SK-N-SH (cell line): ENCODE results near the gene TCP11L2. TPM values are rescaled to one million over a fixed set of nuclear protein-coding genes. Genes with fewer than 3 reads are reported as not detected.

Experiments used
- CTCF ChIA-PET: fragments of 300-600, 350-600 bp; formaldehyde crosslinking; extraction: SDS; loops from one replicate; lab custom pipeline; 2021; lab: Yijun Ruan, JAX
- POLR2A ChIA-PET: fragments of 350-600 bp; sonication (Branson Sonifier 250); formaldehyde crosslinking; extraction: SDS; loops from one replicate; lab custom pipeline; 2020; ENCODE audit warnings: antibody characterized with exemption, inconsistent platforms; lab: Yijun Ruan, JAX
- DNase-seq: peaks from one replicate; pipeline ENCODE4 v3.0.0; 2012
- H2AFZ ChIP-seq: fragments of 200-600 bp; sonication (generic); 2 replicates; pipeline ENCODE4 v1.8.1; 2016; ENCODE audit warnings: antibody characterized with exemption, mild to moderate bottlenecking, low read depth
- H3F3A ChIP-seq: fragments of 200-600 bp; sonication (generic); replicated peaks from 2 replicates; pipeline ENCODE3; 2016; ENCODE audit warnings: antibody characterized with exemption, mild to moderate bottlenecking; ENCODE audit not compliant: insufficient read depth
- H3K27ac ChIP-seq, 2 experiments: fragments of 200-500 bp in 1 of 2; fragments of 200-600 bp in 1 of 2; sonication (Bioruptor generic) in 1 of 2; sonication (generic), shearing (Covaris generic) in 1 of 2; 2 replicates each; pipeline versions ENCODE4 v1.5.1 to v1.6.1; 2014 to 2016; ENCODE audit warnings: low read depth in 2 of 2, inconsistent platforms in 1 of 2, low read length in 1 of 2, mild to moderate bottlenecking in 1 of 2, mixed read lengths in 1 of 2
- H3K27me3 ChIP-seq: fragments of 200-600 bp; sonication (generic), shearing (Covaris generic); 2 replicates; pipeline ENCODE4 v1.6.1; 2016; ENCODE audit warnings: mixed run types; ENCODE audit not compliant: insufficient read depth
- H3K36me3 ChIP-seq, 2 experiments: fragments of 200-500 bp in 1 of 2; fragments of 200-600 bp in 1 of 2; sonication (Bioruptor generic) in 1 of 2; sonication (generic) in 1 of 2; replicated peaks in 1 of 2; 2 replicates each; pipeline versions ENCODE3 to v1.5.1; 2014 to 2016; ENCODE audit warnings: low read length in 1 of 2, mild to moderate bottlenecking in 1 of 2; ENCODE audit not compliant: insufficient read depth in 2 of 2, control insufficient read depth in 1 of 2
- H3K4me1 ChIP-seq, 2 experiments: fragments of 200-500 bp in 1 of 2; fragments of 200-600 bp in 1 of 2; sonication (Bioruptor generic) in 1 of 2; sonication (generic), shearing (Covaris generic) in 1 of 2; 2 replicates each; pipeline versions ENCODE4 v1.5.1 to v1.6.1; 2014 to 2016; ENCODE audit warnings: low read depth in 1 of 2, low read length in 1 of 2, mixed run types in 1 of 2; ENCODE audit not compliant: insufficient read depth in 2 of 2, control insufficient read depth in 1 of 2
- H3K4me2 ChIP-seq: fragments of 200-600 bp; sonication (generic), shearing (Covaris generic); 2 replicates; pipeline ENCODE4 v1.6.1; 2017; ENCODE audit warnings: mixed run types
- H3K4me3 ChIP-seq, 2 experiments: fragments of 200-500 bp in 1 of 2; fragments of 200-600 bp in 1 of 2; sonication (Bioruptor generic) in 1 of 2; sonication (generic), shearing (Covaris generic) in 1 of 2; 2 replicates each; pipeline versions ENCODE4 v1.5.1 to v1.8.1; 2014 to 2016; ENCODE audit warnings: low read depth in 2 of 2, inconsistent platforms in 1 of 2, low read length in 1 of 2, mild to moderate bottlenecking in 1 of 2, mixed read lengths in 1 of 2, moderate library complexity in 1 of 2
- H3K79me2 ChIP-seq: fragments of 200-600 bp; sonication (generic); 2 replicates; pipeline ENCODE4 v1.8.1; 2017; ENCODE audit warnings: mild to moderate bottlenecking; ENCODE audit not compliant: insufficient read depth
- H3K9ac ChIP-seq: fragments of 200-600 bp; sonication (generic); 2 replicates; pipeline ENCODE4 v1.6.1; 2017; ENCODE audit warnings: mixed run types
- H3K9me2 ChIP-seq: fragments of 200-600 bp; sonication (generic); 2 replicates; pipeline ENCODE4 v1.6.1; 2017; ENCODE audit warnings: mixed run types
- H3K9me3 ChIP-seq: fragments of 200-600 bp; sonication (generic); 2 replicates; pipeline ENCODE4 v1.6.1; 2017; ENCODE audit warnings: mixed run types, mild to moderate bottlenecking, moderate library complexity
- H4K20me1 ChIP-seq: fragments of 200-600 bp; sonication (generic); 2 replicates; pipeline ENCODE4 v1.6.1; 2017; ENCODE audit warnings: mild to moderate bottlenecking, mixed run types; ENCODE audit not compliant: insufficient read depth
- CTCF ChIP-seq: fragments of 200-600 bp; sonication (generic); IDR thresholded peaks from 2 replicates; pipeline ENCODE4 v1.6.1; 2017; ENCODE audit warnings: antibody characterized with exemption, mild to moderate bottlenecking, moderate library complexity
- FOSL2 ChIP-seq: IDR thresholded peaks from 2 replicates; pipeline ENCODE4 v1.4.0; 2012; ENCODE audit warnings: low read depth, mild to moderate bottlenecking, moderate library complexity, borderline replicate concordance
- FOXJ3 ChIP-seq: sonication (generic); formaldehyde crosslinking; IDR thresholded peaks from 2 replicates; pipeline ENCODE4 v1.5.1; 2020; ENCODE audit warnings: mild to moderate bottlenecking, missing genetic modification reagents
- GATA2 ChIP-seq: sonication (generic); formaldehyde crosslinking; IDR thresholded peaks from 2 replicates; pipeline ENCODE4 v1.5.0; 2020; ENCODE audit warnings: mild to moderate bottlenecking, missing genetic modification reagents
- MEF2A ChIP-seq: IDR thresholded peaks from 2 replicates; pipeline ENCODE4 v1.4.0; 2012; ENCODE audit warnings: low read depth, borderline replicate concordance
- MXI1 ChIP-seq: IDR thresholded peaks from 2 replicates; pipeline ENCODE4 v1.6.1; 2012; ENCODE audit warnings: mild to moderate bottlenecking, low read depth, low read length, improper control_type of control experiment
- NFIC ChIP-seq: IDR thresholded peaks from 2 replicates; pipeline ENCODE4 v1.4.0; 2012; ENCODE audit warnings: borderline replicate concordance
- NRF1 ChIP-seq: IDR thresholded peaks from 2 replicates; pipeline ENCODE4 v1.6.1; 2012; ENCODE audit warnings: low read depth, mild to moderate bottlenecking, low read length
- POLR2AphosphoS5 ChIP-seq: IDR thresholded peaks from 2 replicates; pipeline ENCODE4 v1.6.1; 2012; ENCODE audit warnings: low read depth, low read length
- RXRA ChIP-seq: IDR thresholded peaks from 2 replicates; pipeline ENCODE4 v1.4.0; 2012; ENCODE audit warnings: low read depth, mild to moderate bottlenecking, borderline replicate concordance
- SMC3 ChIP-seq: IDR thresholded peaks from 2 replicates; pipeline ENCODE4 v1.6.1; 2012; ENCODE audit warnings: low read depth, low read length, improper control_type of control experiment
- TCF12 ChIP-seq: IDR thresholded peaks from 2 replicates; pipeline ENCODE4 v1.4.0; 2012
- whole genome bisulfite sequencing: methylation state at CpG from one replicate; pipeline ENCODE4 v1.1.6; 2017; ENCODE audit warnings: low lambda C conversion rate; 5-methylcytosine and 5-hydroxymethylcytosine counted together
- polyA plus RNA-seq, 3 experiments: library from polyadenylated mRNA; depleted of rRNA; stranded (reverse); fragments of >200 nt; gene quantifications; 2 replicates each; pipeline ENCODE4 v1.2.3, GENCODE V29; 2012
- TF ChIP-seq, protein P1 (sequence below): IDR thresholded peaks from 2 replicates; pipeline ENCODE4 v1.4.0; 2012; ENCODE audit warnings: low read depth
- TF ChIP-seq, protein P2 (sequence below): IDR thresholded peaks from 2 replicates; pipeline ENCODE4 v1.4.0; 2012; ENCODE audit warnings: low read depth, borderline replicate concordance
- TF ChIP-seq, protein P3 (sequence below): IDR thresholded peaks from 2 replicates; pipeline ENCODE4; 2012

The TCP11L2 gene
- polyA plus RNA-seq, 1 of the 3 experiments (the other 2 are of a cell fraction): 4.0 TPM

GRCh38 chr12:106271575-106272505 is 30.7 kb upstream of the TCP11L2 start:
- H4K20me1 ChIP-seq: no peaks in the 10 kb centered on the region
- TF ChIP-seq FOSL2 (no peak), POLR2AphosphoS5 (no peak)
- TF ChIP-seq, protein P1, sequence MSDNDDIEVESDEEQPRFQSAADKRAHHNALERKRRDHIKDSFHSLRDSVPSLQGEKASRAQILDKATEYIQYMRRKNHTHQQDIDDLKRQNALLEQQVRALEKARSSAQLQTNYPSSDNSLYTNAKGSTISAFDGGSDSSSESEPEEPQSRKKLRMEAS: no peak
- TF ChIP-seq, protein P2, sequence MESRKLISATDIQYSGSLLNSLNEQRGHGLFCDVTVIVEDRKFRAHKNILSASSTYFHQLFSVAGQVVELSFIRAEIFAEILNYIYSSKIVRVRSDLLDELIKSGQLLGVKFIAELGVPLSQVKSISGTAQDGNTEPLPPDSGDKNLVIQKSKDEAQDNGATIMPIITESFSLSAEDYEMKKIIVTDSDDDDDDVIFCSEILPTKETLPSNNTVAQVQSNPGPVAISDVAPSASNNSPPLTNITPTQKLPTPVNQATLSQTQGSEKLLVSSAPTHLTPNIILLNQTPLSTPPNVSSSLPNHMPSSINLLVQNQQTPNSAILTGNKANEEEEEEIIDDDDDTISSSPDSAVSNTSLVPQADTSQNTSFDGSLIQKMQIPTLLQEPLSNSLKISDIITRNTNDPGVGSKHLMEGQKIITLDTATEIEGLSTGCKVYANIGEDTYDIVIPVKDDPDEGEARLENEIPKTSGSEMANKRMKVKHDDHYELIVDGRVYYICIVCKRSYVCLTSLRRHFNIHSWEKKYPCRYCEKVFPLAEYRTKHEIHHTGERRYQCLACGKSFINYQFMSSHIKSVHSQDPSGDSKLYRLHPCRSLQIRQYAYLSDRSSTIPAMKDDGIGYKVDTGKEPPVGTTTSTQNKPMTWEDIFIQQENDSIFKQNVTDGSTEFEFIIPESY: no peak
- TF ChIP-seq, all 33 proteins: peak for 0
- POLR2A ChIA-PET: no interaction called here
- H3K79me2 ChIP-seq: no peaks in the 10 kb centered on the region
- no peaks in the 10 kb centered on the region for H3K36me3 ChIP-seq
- no peak overlapping the region for H2AFZ ChIP-seq
- H3K9me2 ChIP-seq: no peaks in the 10 kb centered on the region
- no peaks in the 10 kb centered on the region for H3K27me3 ChIP-seq
- DNase-seq: no peak
- no peaks in the 10 kb centered on the region for H3F3A ChIP-seq
- 56% methylated on average over 5 of the region's 5 CpGs for WGBS
- H3K9me3 ChIP-seq: no peaks in the 10 kb centered on the region
- H3K4me1 ChIP-seq: no peaks in the 10 kb centered on the region
- no peak overlapping the region for H3K27ac ChIP-seq
- H3K9ac ChIP-seq: no peak overlapping the region
- no peak overlapping the region for H3K4me3 ChIP-seq
- CTCF ChIA-PET: interaction anchor here (1.0 to 1.8 kb wide), 4 partner anchors 10 to 45 kb away, joined by 3 to 7 read pairs (median 4); no protein-coding TSS in a partner anchor
- H3K4me2 ChIP-seq: no peak overlapping the region

DNA sequence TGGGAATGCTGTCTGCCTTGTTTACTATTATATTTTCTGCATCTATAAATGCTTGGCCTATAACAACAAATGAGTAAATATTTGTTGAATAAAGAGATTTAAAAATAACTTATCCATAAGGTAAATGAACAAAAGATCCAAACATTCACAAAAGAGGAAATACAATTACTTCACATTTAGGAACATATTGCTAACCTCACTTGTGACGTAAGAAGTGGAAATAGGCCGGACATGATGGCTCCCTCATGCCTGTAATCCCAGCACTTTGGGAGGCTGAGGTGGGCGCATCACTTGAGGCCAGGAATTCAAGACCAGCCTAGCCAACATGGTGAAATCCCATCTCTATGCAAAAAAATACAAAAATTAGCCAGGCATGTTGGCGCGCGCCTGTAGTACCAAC is 29.0 kb upstream of the TCP11L2 start:
- CTCF ChIA-PET: interaction anchor here (1.8 to 12.2 kb wide), 2 partner anchors 9 to 47 kb away, joined by 7 to 173 read pairs; no protein-coding TSS in a partner anchor

More for the DNA sequence above, 29.0 kb upstream of the TCP11L2 start:
- H3K79me2 ChIP-seq: no peaks in the 10 kb centered on the region
- no peak overlapping the region for H3K27ac ChIP-seq
- POLR2A ChIA-PET: no interaction called here
- WGBS: 81% methylated on average over 6 of the region's 6 CpGs
- no peaks in the 10 kb centered on the region for H3K36me3 ChIP-seq
- no peaks in the 10 kb centered on the region for H3K9me2 ChIP-seq
- no peak for DNase-seq
- no peak overlapping the region for H3K4me3 ChIP-seq
- H3K4me1 ChIP-seq: no peaks in the 10 kb centered on the region
- H3K9me3 ChIP-seq: no peaks in the 10 kb centered on the region
- no peak overlapping the region for H3K4me2 ChIP-seq
- no peaks in the 10 kb centered on the region for H3K27me3 ChIP-seq
- no peaks in the 10 kb centered on the region for H3F3A ChIP-seq
- no peak overlapping the region for H3K9ac ChIP-seq
- no peaks in the 10 kb centered on the region for H4K20me1 ChIP-seq
- no peak overlapping the region for H2AFZ ChIP-seq
- no peak for TF ChIP-seq GATA2 (CRISPR knock-in tag)
- TF ChIP-seq TCF12: no peak
- no peak for TF ChIP-seq NFIC
- no peak for TF ChIP-seq RXRA
- TF ChIP-seq, protein P2: no peak
- no peak for TF ChIP-seq CTCF
- no peak for TF ChIP-seq MEF2A
- TF ChIP-seq FOXJ3 (CRISPR knock-in tag): no peak
- TF ChIP-seq SMC3: no peak
- TF ChIP-seq, protein P1: no peak
- no peak for TF ChIP-seq MXI1
- no peak for TF ChIP-seq POLR2AphosphoS5
- TF ChIP-seq NRF1: no peak
- TF ChIP-seq, protein P3, sequence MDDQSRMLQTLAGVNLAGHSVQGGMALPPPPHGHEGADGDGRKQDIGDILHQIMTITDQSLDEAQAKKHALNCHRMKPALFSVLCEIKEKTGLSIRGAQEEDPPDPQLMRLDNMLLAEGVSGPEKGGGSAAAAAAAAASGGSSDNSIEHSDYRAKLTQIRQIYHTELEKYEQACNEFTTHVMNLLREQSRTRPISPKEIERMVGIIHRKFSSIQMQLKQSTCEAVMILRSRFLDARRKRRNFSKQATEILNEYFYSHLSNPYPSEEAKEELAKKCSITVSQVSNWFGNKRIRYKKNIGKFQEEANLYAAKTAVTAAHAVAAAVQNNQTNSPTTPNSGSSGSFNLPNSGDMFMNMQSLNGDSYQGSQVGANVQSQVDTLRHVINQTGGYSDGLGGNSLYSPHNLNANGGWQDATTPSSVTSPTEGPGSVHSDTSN: no peak
- TF ChIP-seq, all 33 proteins: peak for 0
